Activated CD8-positive, alpha-beta memory T cell treated with anti-CD3 and anti-CD28 coated beads for 48 hours (primary cell): ENCODE data around the gene ABCC6.
"Not testable (repeated sequence)": the region's sequence is repeated elsewhere in the genome, so short reads cannot be mapped to it uniquely, and the experiment has no call there.

Experiments
- DNase-seq, 3 experiments: peaks; one replicate each; pipeline ENCODE4 v3.0.0-alpha.2; 2020; ENCODE audit warnings: low read depth in 2 of 3, low spot score in 2 of 3

ABCC6 gene

GRCh38 chr16:16162591-16162990 lies 60.7 kb downstream of the ABCC6 start:
- DNase-seq, result no peak

- not testable (repeated sequence) for DNase-seq
These were observed 61.5 kb downstream of the ABCC6 start for GRCh38 chr16:16161840-16162239.

GRCh38 chr16:16161319-16161718 lies 62.0 kb downstream of the ABCC6 start:
- DNase-seq, result no peak

- DNase-seq, result no peak
These were observed 63.6 kb downstream of the ABCC6 start for GRCh38 chr16:16159662-16160061.

- no peak for DNase-seq
These were observed 64.4 kb downstream of the ABCC6 start for GRCh38 chr16:16158741-16159374.

- no peak for DNase-seq
These were observed 65.1 kb downstream of the ABCC6 start for GRCh38 chr16:16158082-16158658.

GRCh38 chr16:16157166-16157565 lies 66.1 kb downstream of the ABCC6 start:
- DNase-seq, result no peak

GRCh38 chr16:16155234-16155633 lies 68.1 kb downstream of the ABCC6 start:
- no peak for DNase-seq

- DNase-seq, result no peak
These were observed 68.9 kb downstream of the ABCC6 start for GRCh38 chr16:16154281-16154951.

GRCh38 chr16:16153000-16153399 lies 70.3 kb downstream of the ABCC6 start:
- DNase-seq, result not testable (repeated sequence)

- DNase-seq, result no peak
These were observed 72.0 kb downstream of the ABCC6 start for GRCh38 chr16:16151315-16151714.

- DNase-seq, result no peak
These were observed 72.5 kb downstream of the ABCC6 start for GRCh38 chr16:16150878-16151152.

GRCh38 chr16:16150117-16150877 lies 73.0 kb downstream of the ABCC6 start:
- DNase-seq, result no peak

GRCh38 chr16:16149710-16150116 lies 73.6 kb downstream of the ABCC6 start:
- DNase-seq, result no peak

- DNase-seq, result no peak
These were observed 74.5 kb downstream of the ABCC6 start for GRCh38 chr16:16148755-16149154.

GRCh38 chr16:16148000-16148599 lies 75.2 kb downstream of the ABCC6 start:
- not testable (repeated sequence) for DNase-seq

- DNase-seq, result no peak
These were observed 75.8 kb downstream of the ABCC6 start for GRCh38 chr16:16147316-16147999.

- DNase-seq, result no peak
These were observed 76.6 kb downstream of the ABCC6 start for GRCh38 chr16:16146380-16147315.

- no peak for DNase-seq
These were observed 78.0 kb downstream of the ABCC6 start for GRCh38 chr16:16145286-16145685.

GRCh38 chr16:16144416-16144815 lies 78.9 kb downstream of the ABCC6 start:
- no peak for DNase-seq
